ENCODE results near the gene HES6.

DNA sequence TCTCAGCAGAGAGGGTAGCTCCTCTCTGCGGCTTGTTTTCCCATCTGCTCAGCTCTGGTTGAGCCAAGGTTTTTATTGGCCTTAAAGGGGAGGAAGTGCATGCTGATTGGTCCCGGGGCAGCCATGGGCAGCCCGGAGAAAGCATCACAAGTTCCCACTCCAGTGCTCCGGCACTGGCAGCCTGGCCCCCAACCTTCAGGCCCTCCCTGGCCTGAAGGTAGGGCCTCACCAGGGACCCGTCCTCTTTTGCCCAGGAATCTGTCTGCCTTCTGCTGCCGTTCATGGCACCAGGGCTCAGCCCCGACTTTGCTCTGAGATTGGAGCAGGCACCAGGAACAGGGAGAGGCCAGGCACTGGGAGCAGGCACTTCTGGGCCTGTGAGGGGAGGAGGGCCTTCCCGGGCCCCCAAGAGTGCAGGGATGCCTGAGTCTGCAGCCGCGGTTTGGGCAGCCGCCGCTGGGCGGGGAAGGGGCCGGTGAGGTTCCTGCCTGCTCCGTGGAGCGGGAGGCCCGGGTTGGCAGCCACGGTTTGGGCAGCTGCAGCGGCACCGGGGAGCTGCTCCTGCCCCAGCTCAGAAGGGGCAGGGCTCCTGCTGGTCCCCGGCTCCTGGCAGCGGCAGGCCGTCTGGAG is 18.8 kb downstream of the HES6 start:
- TF ChIP-seq CTCF (IDR thresholded peaks at IDR 0.05; ENCODE audit: low read length): no peak
- TF ChIP-seq EZH2 (optimal IDR thresholded peaks at IDR 0.05; ENCODE audit: low read depth, low read length): no peak

Data from MM.1S (cell line).